ENCODE measurements around the gene DCDC1.
"Not testable (repeated sequence)": the region's sequence is repeated elsewhere in the genome, so short reads cannot be mapped to it uniquely, and the experiment has no call there.

Gene DCDC1

DNA sequence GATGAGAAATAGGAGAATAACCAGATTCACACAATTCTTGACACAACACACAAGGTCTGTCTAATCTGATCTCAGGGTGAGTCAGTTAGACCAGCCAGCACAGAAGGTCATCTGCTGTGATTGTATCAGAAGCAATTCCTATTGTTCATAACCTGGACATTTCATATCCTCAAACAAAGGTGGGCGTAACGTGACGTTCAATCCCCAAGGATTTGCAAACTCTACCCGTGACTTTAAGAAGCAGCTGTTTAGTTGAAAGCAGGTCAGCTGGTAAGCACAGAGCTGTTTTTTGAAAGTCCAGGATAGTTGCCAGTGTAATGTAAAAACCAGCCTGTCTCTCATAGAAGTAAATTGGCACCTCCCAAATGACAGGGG is 385.1 kb downstream of the DCDC1 start:
- H3K4me3 ChIP-seq (ENCODE audit: low read depth, low read length): no peak overlapping the region
- TF ChIP-seq, protein P1, sequence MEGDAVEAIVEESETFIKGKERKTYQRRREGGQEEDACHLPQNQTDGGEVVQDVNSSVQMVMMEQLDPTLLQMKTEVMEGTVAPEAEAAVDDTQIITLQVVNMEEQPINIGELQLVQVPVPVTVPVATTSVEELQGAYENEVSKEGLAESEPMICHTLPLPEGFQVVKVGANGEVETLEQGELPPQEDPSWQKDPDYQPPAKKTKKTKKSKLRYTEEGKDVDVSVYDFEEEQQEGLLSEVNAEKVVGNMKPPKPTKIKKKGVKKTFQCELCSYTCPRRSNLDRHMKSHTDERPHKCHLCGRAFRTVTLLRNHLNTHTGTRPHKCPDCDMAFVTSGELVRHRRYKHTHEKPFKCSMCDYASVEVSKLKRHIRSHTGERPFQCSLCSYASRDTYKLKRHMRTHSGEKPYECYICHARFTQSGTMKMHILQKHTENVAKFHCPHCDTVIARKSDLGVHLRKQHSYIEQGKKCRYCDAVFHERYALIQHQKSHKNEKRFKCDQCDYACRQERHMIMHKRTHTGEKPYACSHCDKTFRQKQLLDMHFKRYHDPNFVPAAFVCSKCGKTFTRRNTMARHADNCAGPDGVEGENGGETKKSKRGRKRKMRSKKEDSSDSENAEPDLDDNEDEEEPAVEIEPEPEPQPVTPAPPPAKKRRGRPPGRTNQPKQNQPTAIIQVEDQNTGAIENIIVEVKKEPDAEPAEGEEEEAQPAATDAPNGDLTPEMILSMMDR (IDR thresholded peaks at IDR 0.05; ENCODE audit: borderline replicate concordance, insufficient read depth, low read depth, low read length): no peak

DNA sequence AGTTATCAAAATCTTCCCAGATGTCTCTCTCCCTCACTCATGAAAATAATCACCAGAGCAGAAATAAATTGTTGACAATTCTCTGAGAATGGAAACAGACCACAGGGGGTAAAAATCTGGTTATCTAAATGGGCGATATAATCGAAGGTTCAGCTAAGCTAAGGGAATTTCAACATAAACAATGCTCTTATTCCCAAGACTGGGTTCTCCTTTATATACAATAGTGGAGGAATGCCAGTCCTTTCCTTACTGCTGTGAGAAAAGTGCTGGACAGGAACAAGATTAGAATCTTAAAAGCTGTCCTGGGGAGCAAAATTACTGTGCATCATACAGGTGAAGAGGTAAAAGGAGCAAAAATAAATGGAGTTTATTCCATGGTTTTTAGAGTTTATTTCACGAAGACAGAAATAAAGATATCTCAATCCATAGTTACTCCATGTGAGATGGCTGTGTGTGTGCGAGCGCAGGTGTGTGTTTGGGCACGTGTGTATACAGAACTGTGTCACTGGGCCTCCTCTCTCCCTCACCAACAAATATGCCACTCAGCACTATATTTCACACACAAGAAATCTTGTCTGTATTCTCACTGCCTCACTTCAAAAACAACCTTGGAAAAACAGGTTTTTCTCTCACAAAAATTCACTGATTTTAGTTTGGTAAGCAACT is 385.6 kb downstream of the DCDC1 start:
- H3K4me3 ChIP-seq (ENCODE audit: low read depth, low read length): no peak overlapping the region

DNA sequence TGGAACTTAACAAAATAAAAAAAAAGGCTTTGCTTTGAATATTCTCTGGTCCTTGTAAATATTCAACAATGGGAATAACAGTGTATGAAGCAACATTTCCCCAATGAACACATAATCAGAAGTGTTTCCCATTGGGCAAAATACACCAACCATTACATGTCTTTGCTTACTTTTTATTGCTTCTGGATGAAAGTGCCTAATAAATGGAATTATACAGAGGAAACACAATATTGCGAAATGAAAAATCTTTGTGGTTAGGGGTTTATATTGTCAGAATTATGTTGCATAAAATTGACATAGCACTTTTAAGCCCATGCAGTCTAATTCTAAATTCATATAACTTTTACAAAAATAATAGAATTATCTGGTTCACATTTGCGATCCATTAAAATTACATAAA is 386.4 kb downstream of the DCDC1 start:
- TF ChIP-seq, protein P1 (IDR thresholded peaks at IDR 0.05; ENCODE audit: borderline replicate concordance, insufficient read depth, low read depth, low read length): no peak
- no peak overlapping the region for H3K4me3 ChIP-seq (ENCODE audit: low read depth, low read length)

More for the DNA sequence above, 385.6 kb downstream of the DCDC1 start:
- TF ChIP-seq, protein P1 (IDR thresholded peaks at IDR 0.05; ENCODE audit: borderline replicate concordance, insufficient read depth, low read depth, low read length): no peak

DNA sequence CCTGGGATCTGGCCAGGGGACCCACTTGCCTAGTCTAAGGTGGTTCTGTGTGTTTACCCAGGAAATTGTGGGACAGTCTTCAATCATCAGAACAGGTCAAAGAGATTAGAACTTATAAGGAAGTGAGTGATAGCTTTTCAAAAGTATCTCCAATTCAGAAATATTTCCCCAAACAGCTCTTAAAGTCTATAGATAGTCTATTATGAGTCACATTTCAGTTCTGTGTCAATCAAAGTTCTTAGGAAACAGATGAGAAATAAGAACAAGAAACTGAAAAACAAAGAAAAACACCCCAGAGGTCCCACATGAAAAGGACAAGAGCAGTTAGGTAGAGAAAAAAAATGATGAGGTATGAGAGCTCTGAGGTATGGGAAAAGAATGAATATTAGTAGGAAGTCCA is 402.0 kb downstream of the DCDC1 start:
- TF ChIP-seq, protein P1 (IDR thresholded peaks at IDR 0.05; ENCODE audit: borderline replicate concordance, insufficient read depth, low read depth, low read length): no peak
- H3K4me3 ChIP-seq (ENCODE audit: low read depth, low read length): no peak overlapping the region

DNA sequence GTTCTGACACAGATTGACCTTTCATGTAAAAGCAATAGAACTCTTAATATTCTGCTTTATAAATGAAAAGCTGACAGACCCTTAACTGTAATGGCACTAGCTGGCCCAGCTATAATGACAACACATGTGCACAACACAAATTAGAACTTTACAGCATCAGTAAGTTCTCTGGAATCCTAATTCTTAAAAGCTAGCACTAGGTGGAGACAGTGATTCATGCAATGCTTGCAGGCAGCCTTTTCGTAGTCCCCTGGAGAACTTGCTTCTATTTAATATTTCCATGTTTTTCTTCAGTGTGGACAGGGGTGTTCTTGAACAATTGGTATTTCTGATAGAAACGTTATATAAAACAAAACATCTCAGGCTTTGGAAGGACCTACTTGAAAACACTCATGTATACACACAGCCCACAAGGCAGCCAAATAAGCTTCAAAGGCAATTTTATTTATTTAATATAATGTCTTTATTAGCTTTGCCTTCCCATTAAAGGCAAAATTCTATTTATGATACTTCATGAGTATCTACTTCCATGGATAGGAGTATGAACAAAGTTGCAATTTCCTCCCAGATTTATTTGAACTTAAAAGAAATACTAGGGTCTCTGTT is 409.0 kb downstream of the DCDC1 start:
- H3K4me3 ChIP-seq (ENCODE audit: low read depth, low read length): no peak overlapping the region

DNA sequence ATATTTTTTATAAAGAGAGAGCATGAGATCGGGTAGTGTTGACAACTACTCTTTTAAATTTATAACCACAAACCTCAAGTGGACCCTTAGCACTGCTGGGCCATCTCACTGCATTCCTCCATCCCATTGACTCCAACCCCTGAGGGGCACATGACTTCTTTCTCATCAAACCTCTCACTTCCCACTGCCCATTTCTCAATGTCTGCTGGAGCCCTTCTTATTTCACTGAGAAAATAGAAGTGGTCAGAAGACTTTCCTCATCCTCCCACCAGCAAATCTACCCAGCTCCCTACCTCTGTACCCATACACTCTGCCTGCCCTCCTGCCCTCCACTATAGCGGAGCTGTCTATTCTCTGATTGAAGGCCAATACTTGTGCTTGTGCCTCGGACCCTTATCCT is 412.8 kb downstream of the DCDC1 start:
- no peak overlapping the region for H3K4me3 ChIP-seq (ENCODE audit: low read depth, low read length)
- TF ChIP-seq, protein P1 (IDR thresholded peaks at IDR 0.05; ENCODE audit: borderline replicate concordance, insufficient read depth, low read depth, low read length): no peak

More for the DNA sequence above, 409.0 kb downstream of the DCDC1 start:
- TF ChIP-seq, protein P1 (IDR thresholded peaks at IDR 0.05; ENCODE audit: borderline replicate concordance, insufficient read depth, low read depth, low read length): peak; percentile 17; the same call in 1 of the 2 replicates

DNA sequence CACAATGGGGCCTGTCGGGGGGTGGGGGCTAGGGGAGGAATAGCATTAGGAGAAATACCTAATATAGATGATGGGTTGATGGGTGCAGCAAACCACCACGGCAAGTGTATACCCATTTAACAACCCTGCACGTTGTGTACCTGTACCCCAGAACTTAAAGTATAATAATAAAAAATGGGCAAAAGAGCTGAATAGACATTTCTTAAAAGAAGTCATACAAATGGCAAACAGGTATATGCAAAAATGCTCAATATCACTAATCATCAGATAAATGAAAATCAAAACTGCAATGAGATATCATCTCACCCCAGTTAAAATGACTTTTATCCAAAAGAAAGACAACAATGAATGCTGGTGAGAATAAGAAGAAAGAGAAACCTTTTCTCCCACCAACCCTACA is 419.7 kb downstream of the DCDC1 start:
- H3K4me3 ChIP-seq (ENCODE audit: low read depth, low read length): no peak overlapping the region
- TF ChIP-seq, protein P1 (IDR thresholded peaks at IDR 0.05; ENCODE audit: borderline replicate concordance, insufficient read depth, low read depth, low read length): no peak

DNA sequence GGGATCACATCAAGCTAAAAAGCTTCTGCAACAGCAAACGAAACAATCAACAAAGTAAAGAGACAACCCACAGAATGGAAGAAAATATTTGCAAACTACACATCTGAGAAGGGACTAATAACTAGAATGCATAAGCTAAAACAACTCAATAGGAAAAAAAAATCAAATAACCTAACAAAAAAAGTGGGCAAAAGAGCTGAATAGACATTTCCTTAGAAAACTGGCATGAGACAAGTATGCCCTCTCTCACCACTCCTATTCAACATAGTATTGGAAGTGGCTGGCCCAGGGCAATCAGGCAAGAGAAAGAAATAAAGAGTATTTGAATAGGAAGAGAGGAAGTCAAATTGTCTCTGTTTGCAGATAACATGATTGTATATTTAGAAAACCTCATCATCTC is 421.8 kb downstream of the DCDC1 start:
- not testable (repeated sequence) for H3K4me3 ChIP-seq (ENCODE audit: low read depth, low read length)
